Endothelial cell of umbilical vein (primary cell): ENCODE measurements around the gene SPATA2L. TPM values are rescaled to one million over a fixed set of nuclear protein-coding genes. Genes with fewer than 3 reads are reported as not detected.

Experiments used
- polyA plus RNA-seq, 4 experiments: library from polyadenylated mRNA; depleted of rRNA in 3 of 4; stranded (reverse) in 3 of 4; unstranded in 1 of 4; fragments of >200 nt; gene quantifications; 2 replicates each; pipeline versions ENCODE4 v1.2.1 to v1.2.3, GENCODE V29; 2011 to 2012; ENCODE audit warnings: missing spikeins in 1 of 4
- total RNA-seq: library from RNA; stranded (reverse); gene quantifications from 2 replicates; pipeline ENCODE4 v1.2.3, GENCODE V29; 2021

The SPATA2L gene
- total and polyA plus RNA-seq, 2 donors (not counting 3 experiments of a cell fraction or from before 2014, with no cell fraction given), result 7.3 to 7.4 TPM

Other genes starting within 250 kb of the SPATA2L start
- gene ANKRD11, start 211.1 kb downstream of the SPATA2L start, total RNA-seq, result 184 and 191 TPM in 2 replicates
- gene ANKRD11, start 211.1 kb downstream of the SPATA2L start, polyA plus RNA-seq, result 49.5 and 55.8 TPM in 2 replicates
- 139 and 146 TPM in 2 replicates for gene SPG7, start 193.3 kb downstream of the SPATA2L start, total RNA-seq
- gene SPG7, start 193.3 kb downstream of the SPATA2L start, polyA plus RNA-seq, result 85.8 and 90.2 TPM in 2 replicates
- gene RPL13, start 141.0 kb downstream of the SPATA2L start, total RNA-seq, result 1,463 and 1,769 TPM in 2 replicates
- 5,670 and 7,559 TPM in 2 replicates for gene RPL13, start 141.0 kb downstream of the SPATA2L start, polyA plus RNA-seq
- 1.5 and 2.0 TPM in 2 replicates for gene CPNE7, start 125.9 kb downstream of the SPATA2L start, total RNA-seq
- gene CPNE7, start 125.9 kb downstream of the SPATA2L start, polyA plus RNA-seq, result 5.4 and 5.9 TPM in 2 replicates
- 0.44 and 0.60 TPM in 2 replicates for gene DPEP1, start 88.1 kb downstream of the SPATA2L start, total RNA-seq
- gene DPEP1, start 88.1 kb downstream of the SPATA2L start, polyA plus RNA-seq, result 0.37 and 0.99 TPM in 2 replicates
- gene CHMP1A, start 44.0 kb downstream of the SPATA2L start, total RNA-seq, result 83.9 and 86.3 TPM in 2 replicates
- gene CHMP1A, start 44.0 kb downstream of the SPATA2L start, polyA plus RNA-seq, result 101 and 110 TPM in 2 replicates
- gene SPATA33, start 43.9 kb downstream of the SPATA2L start, total RNA-seq, result 11.4 and 13.7 TPM in 2 replicates
- gene SPATA33, start 43.9 kb downstream of the SPATA2L start, polyA plus RNA-seq, result 3.5 and 4.7 TPM in 2 replicates
- gene CDK10, start 15.0 kb downstream of the SPATA2L start, total RNA-seq, result 84.0 and 99.9 TPM in 2 replicates
- 74.5 and 83.8 TPM in 2 replicates for gene CDK10, start 15.0 kb downstream of the SPATA2L start, polyA plus RNA-seq
- gene VPS9D1, start 19.2 kb upstream of the SPATA2L start, total RNA-seq, result 15.5 and 18.3 TPM in 2 replicates
- gene VPS9D1, start 19.2 kb upstream of the SPATA2L start, polyA plus RNA-seq, result 17.3 and 19.0 TPM in 2 replicates
- gene ZNF276, start 19.8 kb upstream of the SPATA2L start, total RNA-seq, result 36.6 and 42.7 TPM in 2 replicates
- gene ZNF276, start 19.8 kb upstream of the SPATA2L start, polyA plus RNA-seq, result 40.0 and 41.6 TPM in 2 replicates
- gene FANCA, start 114.9 kb upstream of the SPATA2L start, total RNA-seq, result 71.9 and 78.7 TPM in 2 replicates
- gene FANCA, start 114.9 kb upstream of the SPATA2L start, polyA plus RNA-seq, result 33.3 and 34.4 TPM in 2 replicates
- 2.4 and 3.1 TPM in 2 replicates for gene SPIRE2, start 126.8 kb upstream of the SPATA2L start, total RNA-seq
- gene SPIRE2, start 126.8 kb upstream of the SPATA2L start, polyA plus RNA-seq, result 1.2 and 1.5 TPM in 2 replicates
- 234 and 238 TPM in 2 replicates for gene TCF25, start 171.9 kb upstream of the SPATA2L start, total RNA-seq
- gene TCF25, start 171.9 kb upstream of the SPATA2L start, polyA plus RNA-seq, result 193 and 194 TPM in 2 replicates
- 3.2 and 4.0 TPM in 2 replicates for gene MC1R, start 217.2 kb upstream of the SPATA2L start, total RNA-seq
- 4.2 and 4.9 TPM in 2 replicates for gene MC1R, start 217.2 kb upstream of the SPATA2L start, polyA plus RNA-seq
- 164 and 215 TPM in 2 replicates for gene TUBB3, start 221.6 kb upstream of the SPATA2L start, total RNA-seq
- 170 and 214 TPM in 2 replicates for gene TUBB3, start 221.6 kb upstream of the SPATA2L start, polyA plus RNA-seq
- gene DEF8, start 247.1 kb upstream of the SPATA2L start, total RNA-seq, result 82.6 and 93.5 TPM in 2 replicates
- 193 and 221 TPM in 2 replicates for gene DEF8, start 247.1 kb upstream of the SPATA2L start, polyA plus RNA-seq